IPS-18a (cell line): ENCODE results near the gene BCAS4.

Experiments
- H3K27ac ChIP-seq: one replicate; pipeline ENCODE4 v1.5.1; 2013; ENCODE audit warnings: low read length
- H3K27me3 ChIP-seq: one replicate; pipeline ENCODE4 v1.6.1; 2013; ENCODE audit warnings: mild to moderate bottlenecking, low read length; ENCODE audit not compliant: control insufficient read depth, insufficient read depth
- H3K36me3 ChIP-seq: one replicate; pipeline ENCODE4 v1.6.1; 2013; ENCODE audit warnings: low read depth, low read length; ENCODE audit not compliant: control insufficient read depth
- H3K4me1 ChIP-seq: one replicate; pipeline ENCODE4 v1.6.1; 2013; ENCODE audit warnings: low read depth, low read length; ENCODE audit not compliant: control insufficient read depth
- H3K4me3 ChIP-seq: one replicate; pipeline ENCODE4 v1.5.1; 2013; ENCODE audit warnings: low read length
- H3K9ac ChIP-seq: one replicate; pipeline ENCODE4 v1.6.1; 2013; ENCODE audit warnings: mild to moderate bottlenecking, low read length, moderate library complexity
- H3K9me3 ChIP-seq: one replicate; pipeline ENCODE4 v1.6.1; 2013; ENCODE audit warnings: low read depth, low read length; ENCODE audit not compliant: control insufficient read depth

Gene BCAS4

DNA sequence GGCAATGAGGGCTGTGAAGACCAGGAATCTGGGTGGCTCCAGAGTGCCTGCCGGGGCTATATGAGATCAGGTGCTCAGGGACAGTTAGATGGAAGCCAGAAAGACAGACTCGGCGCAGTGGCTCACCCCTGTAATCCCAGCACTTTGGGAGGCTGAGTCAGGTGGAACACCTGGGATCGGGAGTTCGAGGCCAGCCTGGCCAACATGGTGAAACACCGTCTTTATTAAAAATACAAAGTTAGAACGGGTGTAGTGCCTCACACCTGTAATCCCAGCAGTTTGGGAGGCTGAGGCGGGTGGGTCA lies 43.4 kb downstream of the BCAS4 start:
- Histone ChIP-seq H3K4me1 (no peaks in the 10 kb centered on the region), H3K4me3 (no peak overlapping the region), H3K9ac (no peak overlapping the region), H3K27me3 (no peaks in the 10 kb centered on the region), H3K36me3 (no peaks in the 10 kb centered on the region), H3K9me3 (no peaks in the 10 kb centered on the region), H3K27ac (no peak overlapping the region)

DNA sequence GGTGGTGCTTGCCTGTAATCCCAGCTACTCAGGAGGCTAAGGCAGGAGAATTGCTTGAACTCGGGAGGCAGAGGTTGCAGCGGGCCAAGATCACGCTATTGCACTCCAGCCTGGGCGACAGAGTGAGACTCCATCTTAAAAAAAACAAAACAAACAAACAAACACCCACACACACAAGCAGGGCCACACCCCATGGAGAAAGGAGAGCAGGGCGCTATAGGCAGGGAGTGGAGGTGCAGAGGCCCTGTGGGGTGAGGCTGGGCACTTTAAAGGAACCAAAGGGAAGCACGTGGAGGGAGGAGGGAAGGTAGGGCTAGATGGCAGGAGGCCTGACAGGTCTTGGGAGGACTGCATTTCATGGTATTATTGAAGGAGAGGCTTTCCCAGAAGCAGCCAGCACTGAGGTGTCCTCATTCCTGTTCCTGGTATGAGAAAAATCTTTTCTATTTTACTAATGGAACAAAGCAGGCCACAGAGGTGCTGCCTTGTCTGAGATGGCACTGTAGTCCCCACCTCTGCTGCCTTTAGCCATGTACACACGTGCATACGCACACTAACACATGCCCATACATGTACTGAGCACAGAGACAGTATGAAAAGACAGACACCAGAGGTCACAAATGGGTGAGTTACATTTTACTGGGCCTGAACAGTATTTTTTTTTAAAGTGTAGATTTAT lies 44.0 kb downstream of the BCAS4 start:
- Histone ChIP-seq H3K4me1 (no peaks in the 10 kb centered on the region), H3K36me3 (no peaks in the 10 kb centered on the region), H3K4me3 (no peak overlapping the region), H3K27me3 (no peaks in the 10 kb centered on the region), H3K9ac (no peak overlapping the region), H3K9me3 (no peaks in the 10 kb centered on the region), H3K27ac (no peak overlapping the region)

DNA sequence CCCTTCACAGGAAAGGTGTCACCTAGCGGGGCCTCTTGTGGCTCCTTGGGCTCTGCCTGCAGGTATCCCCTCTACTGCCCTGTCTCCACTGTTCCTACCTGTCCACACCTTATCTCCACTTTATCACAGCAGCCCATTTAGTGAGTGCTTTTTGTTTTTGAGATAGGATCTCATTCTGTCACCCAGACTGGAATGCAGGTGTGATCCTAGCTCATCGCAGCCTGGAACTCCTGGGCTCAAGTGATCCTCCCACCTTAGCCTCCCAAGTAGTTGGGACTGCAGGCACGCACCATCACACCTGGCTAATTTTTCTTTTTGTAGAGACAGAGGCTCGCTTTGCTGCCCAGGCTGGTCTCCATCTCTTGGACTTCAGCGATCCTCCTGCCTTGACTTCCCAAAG lies 48.0 kb downstream of the BCAS4 start:
- Histone ChIP-seq H3K36me3 (no peaks in the 10 kb centered on the region), H3K9me3 (no peaks in the 10 kb centered on the region), H3K27ac (no peak overlapping the region), H3K9ac (no peak overlapping the region), H3K4me1 (no peaks in the 10 kb centered on the region), H3K27me3 (no peaks in the 10 kb centered on the region), H3K4me3 (no peak overlapping the region)

- no peaks in the 10 kb centered on the region for H3K4me1 ChIP-seq
Measured at GRCh38 chr20:50843331-50844276, 48.7 kb downstream of the BCAS4 start.

DNA sequence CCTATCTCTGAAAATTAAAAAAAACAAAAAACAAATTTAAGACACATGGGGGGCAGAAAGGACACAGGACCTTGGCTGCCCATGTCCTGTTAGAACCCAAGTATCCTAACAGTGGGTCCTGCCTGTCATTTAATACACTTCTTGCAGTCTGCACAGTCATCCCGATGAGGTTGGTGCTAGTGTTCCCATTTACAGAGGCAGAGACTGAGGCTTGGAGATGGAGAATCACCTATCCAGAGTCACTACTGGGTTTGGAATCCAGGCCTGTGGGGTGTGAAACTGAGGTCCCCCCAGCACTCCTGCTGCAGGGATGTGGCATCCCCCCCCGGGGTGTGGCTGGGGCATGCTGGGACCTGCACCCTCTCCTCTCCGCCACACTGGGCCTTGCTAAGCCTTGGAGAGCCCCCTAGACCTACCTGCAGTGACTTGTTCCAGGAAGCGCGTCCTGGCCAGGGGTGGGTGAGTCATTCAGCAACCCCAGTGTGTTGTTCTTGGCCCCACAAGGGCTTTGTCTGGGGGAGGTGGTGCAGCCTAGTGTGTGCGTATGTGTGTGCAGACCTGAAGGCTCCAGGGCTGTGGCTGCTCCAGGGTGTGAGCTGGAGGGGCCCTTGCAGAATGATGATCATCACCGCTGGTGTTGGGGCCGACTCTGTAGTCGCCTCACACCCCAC lies 49.7 kb downstream of the BCAS4 start:
- H3K9ac ChIP-seq: no peak overlapping the region
- H3K27me3 ChIP-seq: no peaks in the 10 kb centered on the region
- H3K36me3 ChIP-seq: no peaks in the 10 kb centered on the region
- no peaks in the 10 kb centered on the region for H3K4me1 ChIP-seq
- H3K9me3 ChIP-seq: no peaks in the 10 kb centered on the region
- H3K4me3 ChIP-seq: no peak overlapping the region
- H3K27ac ChIP-seq: no peak overlapping the region

More at GRCh38 chr20:50843331-50844276, 48.7 kb downstream of the BCAS4 start:
- no peaks in the 10 kb centered on the region for H3K36me3 ChIP-seq
- no peak overlapping the region for H3K9ac ChIP-seq
- no peaks in the 10 kb centered on the region for H3K9me3 ChIP-seq
- no peak overlapping the region for H3K4me3 ChIP-seq
- H3K27ac ChIP-seq: no peak overlapping the region
- H3K27me3 ChIP-seq: no peaks in the 10 kb centered on the region

DNA sequence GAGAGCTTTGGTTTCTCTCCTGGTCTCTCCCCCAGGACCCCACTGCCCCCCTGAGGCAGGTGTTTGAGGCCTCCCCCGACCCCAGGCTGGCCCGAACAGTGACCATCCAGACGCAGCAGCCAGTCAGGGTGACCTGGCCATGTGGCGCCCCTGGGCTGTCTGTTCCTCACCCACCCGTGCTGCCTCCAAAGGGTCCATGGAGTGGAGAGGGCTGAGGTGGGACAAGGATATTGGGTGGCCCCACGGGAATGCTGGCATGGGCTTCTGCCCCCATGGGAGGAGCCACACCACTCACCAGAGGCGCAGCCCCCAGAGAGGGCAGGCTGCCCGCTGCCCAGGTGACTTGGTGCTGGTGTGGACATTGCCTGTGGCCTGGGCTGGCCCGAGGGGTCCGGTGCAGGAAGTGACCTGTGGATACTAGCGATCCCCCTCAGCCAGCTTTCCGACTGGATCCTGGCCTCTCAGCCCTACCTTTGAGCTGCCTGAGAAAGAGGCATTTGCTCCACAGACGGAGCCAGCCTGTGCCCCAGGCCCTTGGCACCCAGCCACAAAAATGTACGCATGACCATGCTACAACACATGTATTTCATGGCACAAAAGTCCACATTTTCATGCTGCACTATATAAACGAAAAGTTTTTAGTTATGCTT lies 50.8 kb downstream of the BCAS4 start:
- Histone ChIP-seq H3K4me1 (no peaks in the 10 kb centered on the region), H3K9ac (no peak overlapping the region), H3K36me3 (no peaks in the 10 kb centered on the region), H3K9me3 (no peaks in the 10 kb centered on the region), H3K4me3 (no peak overlapping the region), H3K27me3 (no peaks in the 10 kb centered on the region), H3K27ac (no peak overlapping the region)

GRCh38 chr20:50848341-50848808 lies 53.5 kb downstream of the BCAS4 start:
- H3K9me3 ChIP-seq: no peaks in the 10 kb centered on the region
- H3K4me3 ChIP-seq: no peak overlapping the region
- no peaks in the 10 kb centered on the region for H3K27me3 ChIP-seq
- H3K27ac ChIP-seq: no peak overlapping the region
- H3K9ac ChIP-seq: no peak overlapping the region
- peaks cover 5% of the 10 kb centered on the region for H3K4me1 ChIP-seq
- H3K36me3 ChIP-seq: no peaks in the 10 kb centered on the region

DNA sequence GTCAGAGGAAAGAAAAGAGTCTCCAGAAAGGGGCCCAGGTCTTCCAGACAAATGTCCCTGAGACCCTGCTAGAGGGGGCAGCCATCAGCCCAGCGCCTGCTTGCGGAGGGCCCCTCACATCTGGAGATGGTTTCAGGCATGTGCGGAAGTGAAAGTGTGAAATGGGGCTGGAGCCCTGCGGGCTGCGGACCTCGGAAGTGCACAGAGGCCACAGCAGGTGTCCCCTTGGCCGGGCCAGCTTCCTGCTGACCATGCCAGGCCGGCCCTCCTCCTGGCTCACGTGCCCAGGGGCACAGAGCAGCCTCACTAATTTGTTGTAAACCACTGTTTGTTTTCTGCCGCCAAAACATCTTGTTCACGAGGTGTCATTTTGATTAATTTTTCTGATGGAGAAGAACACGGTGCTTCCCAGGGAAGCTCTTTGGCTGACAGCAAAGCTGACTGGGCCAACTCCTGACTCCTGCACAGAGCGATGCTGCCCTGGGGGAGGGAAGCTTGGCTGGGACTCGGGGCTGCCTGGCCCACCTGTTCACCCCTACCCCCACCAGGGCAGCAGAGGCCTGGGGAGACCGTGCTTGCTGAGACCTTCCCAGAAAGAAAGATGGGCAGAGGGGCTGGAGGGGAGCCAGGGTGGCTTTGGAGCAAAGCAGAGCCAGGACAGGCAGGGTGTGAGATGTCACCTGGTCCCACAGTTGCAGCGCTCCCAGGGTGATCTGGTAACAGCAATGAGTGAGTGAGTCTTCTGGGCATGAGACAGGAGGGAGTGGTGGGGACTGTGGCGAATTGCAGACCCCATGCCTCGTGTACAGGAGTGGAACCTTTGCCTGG lies 54.2 kb downstream of the BCAS4 start:
- no peaks in the 10 kb centered on the region for H3K27me3 ChIP-seq
- no peak overlapping the region for H3K4me3 ChIP-seq
- H3K36me3 ChIP-seq: no peaks in the 10 kb centered on the region
- H3K27ac ChIP-seq: no peak overlapping the region
- no peak overlapping the region for H3K9ac ChIP-seq
- H3K9me3 ChIP-seq: no peaks in the 10 kb centered on the region
- H3K4me1 ChIP-seq: peaks cover 5% of the 10 kb centered on the region

DNA sequence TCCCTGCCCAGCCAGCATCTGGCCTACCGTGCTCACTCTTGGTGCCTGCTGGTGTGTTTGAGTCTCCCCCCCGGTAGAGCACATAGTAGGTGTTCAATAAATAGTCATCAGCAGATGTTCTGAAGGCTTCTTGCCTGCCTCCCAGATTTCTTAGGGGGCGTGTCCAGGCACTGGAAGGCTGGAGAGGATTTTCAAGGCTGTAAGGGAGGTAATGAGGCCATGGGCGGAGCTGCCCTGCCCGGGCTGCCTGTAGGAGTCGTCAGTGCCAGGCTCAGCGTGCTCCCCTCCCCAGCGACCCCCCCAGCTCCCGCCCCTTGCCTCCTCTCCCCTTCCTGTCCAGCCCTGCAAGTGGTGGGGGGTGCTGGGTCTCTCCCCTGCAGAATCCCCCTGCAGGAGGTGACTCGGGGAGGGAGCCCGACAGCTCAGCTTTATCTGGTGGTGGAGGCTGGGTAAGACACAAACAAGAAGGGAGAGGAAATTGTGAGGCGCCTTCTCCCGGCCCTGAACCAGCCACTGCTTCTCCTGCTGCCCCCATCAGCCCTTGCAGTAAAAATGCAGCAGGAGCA lies 55.9 kb downstream of the BCAS4 start:
- Histone ChIP-seq H3K27ac (no peak overlapping the region), H3K36me3 (no peaks in the 10 kb centered on the region), H3K9ac (no peak overlapping the region), H3K27me3 (no peaks in the 10 kb centered on the region), H3K9me3 (no peaks in the 10 kb centered on the region), H3K4me3 (no peak overlapping the region), H3K4me1 (peaks cover 5% of the 10 kb centered on the region)

GRCh38 chr20:50852085-50852484 lies 57.2 kb downstream of the BCAS4 start:
- H3K4me3 ChIP-seq: no peak overlapping the region
- no peaks in the 10 kb centered on the region for H3K36me3 ChIP-seq
- no peak overlapping the region for H3K9ac ChIP-seq
- no peaks in the 10 kb centered on the region for H3K9me3 ChIP-seq
- no peaks in the 10 kb centered on the region for H3K27me3 ChIP-seq
- no peak overlapping the region for H3K27ac ChIP-seq
- peaks cover 5% of the 10 kb centered on the region for H3K4me1 ChIP-seq
